ENCODE data around the gene PCCA. TPM values are rescaled to one million over a fixed set of nuclear protein-coding genes. Genes with fewer than 3 reads are reported as not detected.

PCCA gene
- total RNA-seq, 2 experiments from 2014 or later: 7.9 to 8.2 TPM

DNA sequence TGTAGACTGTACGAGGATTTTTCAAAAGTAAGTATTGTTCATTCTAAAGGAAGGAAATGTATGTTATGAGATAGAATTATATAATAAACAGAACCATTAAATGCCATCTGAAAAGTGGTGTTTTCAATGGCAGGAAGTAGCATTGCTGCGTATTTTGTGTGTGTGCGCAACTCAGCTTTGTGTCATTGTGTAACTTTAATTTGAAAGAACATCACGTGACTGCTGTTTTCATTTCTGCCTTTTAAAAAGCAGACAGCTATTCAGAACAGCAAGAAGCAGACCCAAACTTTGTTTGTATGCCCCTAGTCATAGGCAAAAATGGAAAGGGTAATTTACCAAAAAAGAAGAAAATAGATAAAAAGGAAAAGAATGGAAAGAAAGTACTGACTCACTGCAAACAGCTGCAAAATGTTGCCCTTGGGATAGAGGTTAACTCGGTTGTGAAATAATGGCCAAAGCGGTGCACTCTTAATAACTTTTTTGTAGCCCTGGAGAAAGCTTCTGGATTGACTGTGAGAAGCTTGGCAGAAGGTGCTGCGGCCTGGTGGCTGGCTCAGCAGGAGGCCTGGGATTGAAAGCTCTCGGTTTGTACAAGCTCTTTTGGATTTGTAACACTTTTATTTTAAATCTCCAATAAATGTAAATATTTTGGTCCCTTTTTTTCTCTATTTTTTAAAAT lies 402.4 kb downstream of the PCCA start:
- POLR2A ChIA-PET: no interaction called here
- no peaks in the 10 kb centered on the region for H3K9me3 Mint-ChIP-seq
- H3K36me3 Mint-ChIP-seq: peaks cover 1% of the 10 kb centered on the region
- no peaks in the 10 kb centered on the region for H3K4me1 Mint-ChIP-seq (ENCODE audit: low read depth)
- CTCF ChIA-PET: no interaction called here
- intact Hi-C loops (cut with micrococcal nuclease): no loop called here
- no peak overlapping the region for H3K27ac Mint-ChIP-seq
- no peak for DNase-seq
- H3K27me3 Mint-ChIP-seq: no peaks in the 10 kb centered on the region
- no peak overlapping the region for H3K4me3 Mint-ChIP-seq

DNA sequence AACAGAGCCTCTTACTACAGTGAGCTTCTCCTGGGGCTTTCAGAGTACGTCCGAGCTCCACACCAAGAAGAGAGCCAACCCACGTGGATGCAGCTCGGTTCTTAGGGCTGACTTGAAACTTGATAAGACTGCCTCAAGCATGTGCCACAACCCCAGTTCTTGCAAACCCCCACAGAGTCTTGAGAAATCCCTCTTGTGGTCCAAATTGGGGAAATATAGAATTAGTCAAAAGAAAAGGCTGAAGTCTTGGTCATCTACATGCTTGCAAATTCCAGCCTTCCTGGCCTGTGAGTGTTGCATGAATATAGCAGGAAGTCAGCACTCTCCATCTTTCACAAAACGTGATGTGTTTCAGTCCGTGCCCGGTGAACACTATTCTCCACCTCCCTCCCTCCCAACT lies 404.5 kb downstream of the PCCA start:
- no peak overlapping the region for H3K27ac Mint-ChIP-seq
- H3K27me3 Mint-ChIP-seq: peaks cover 1% of the 10 kb centered on the region

DNA sequence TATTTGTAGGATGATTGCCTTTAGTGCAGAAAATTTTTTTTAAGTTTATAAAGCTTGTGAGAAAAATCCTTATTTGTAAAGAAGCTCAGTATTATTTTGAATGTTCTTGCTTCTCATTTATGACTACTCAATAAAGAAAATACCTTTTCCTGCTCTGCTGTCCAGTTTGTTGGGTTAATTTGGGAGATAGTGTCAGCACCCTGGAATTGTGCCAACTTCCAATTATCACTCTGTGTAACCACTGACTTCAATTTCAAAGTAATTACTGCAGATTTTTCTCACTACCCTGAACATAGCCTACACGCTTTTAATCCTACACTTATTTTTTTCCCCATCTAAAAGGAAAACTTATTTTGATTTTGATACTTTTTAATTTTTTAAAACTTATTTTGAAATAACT lies 406.6 kb downstream of the PCCA start:
- POLR2A ChIA-PET: no interaction called here
- Mint-ChIP-seq H3K27ac (no peak overlapping the region), H3K4me3 (no peak overlapping the region), H3K4me1 (ENCODE audit: low read depth) (no peaks in the 10 kb centered on the region), H3K9me3 (no peaks in the 10 kb centered on the region), H3K36me3 (peaks cover 1% of the 10 kb centered on the region), H3K27me3 (peaks cover 1% of the 10 kb centered on the region)
- intact Hi-C loops (cut with micrococcal nuclease): no loop called here
- CTCF ChIA-PET: no interaction called here
- DNase-seq: no peak

More for the DNA sequence above, 404.5 kb downstream of the PCCA start:
- CTCF ChIA-PET: interaction anchor here (0.9 kb wide), 1 partner anchor 22 kb away, joined by 3 read pairs; no protein-coding TSS in a partner anchor
- Mint-ChIP-seq H3K4me3 (no peak overlapping the region), H3K36me3 (peaks cover 1% of the 10 kb centered on the region), H3K9me3 (no peaks in the 10 kb centered on the region), H3K4me1 (ENCODE audit: low read depth) (no peaks in the 10 kb centered on the region)
- DNase-seq: no peak
- intact Hi-C loops (cut with micrococcal nuclease): no loop called here
- POLR2A ChIA-PET: no interaction called here

DNA sequence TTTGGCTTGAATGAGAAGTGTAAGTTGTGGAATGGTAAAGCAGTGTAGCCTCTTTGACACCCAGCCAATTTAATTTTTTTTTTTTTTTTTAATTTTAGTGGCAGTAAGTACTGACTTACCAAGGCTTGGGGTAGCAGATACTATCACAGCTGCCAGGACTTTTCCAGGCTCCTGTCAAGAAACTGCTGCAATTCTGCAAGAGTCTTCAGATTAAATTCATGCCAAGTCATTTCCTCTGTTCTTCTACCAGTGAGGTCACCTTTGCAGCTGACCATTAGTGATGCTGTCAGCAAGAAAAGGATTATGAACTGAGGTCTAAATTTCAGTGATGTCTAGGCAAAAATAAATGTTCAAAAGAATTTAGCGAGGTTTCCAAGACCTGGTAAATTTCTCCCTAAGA lies 408.5 kb downstream of the PCCA start:
- Mint-ChIP-seq H3K4me1 (ENCODE audit: low read depth) (no peaks in the 10 kb centered on the region), H3K4me3 (no peak overlapping the region), H3K27ac (no peak overlapping the region), H3K36me3 (no peaks in the 10 kb centered on the region), H3K9me3 (no peaks in the 10 kb centered on the region), H3K27me3 (peaks cover 2% of the 10 kb centered on the region)
- DNase-seq: no peak
- ChIA-PET POLR2A (no interaction called here), CTCF (no interaction called here)
- intact Hi-C loops (cut with micrococcal nuclease): no loop called here

DNA sequence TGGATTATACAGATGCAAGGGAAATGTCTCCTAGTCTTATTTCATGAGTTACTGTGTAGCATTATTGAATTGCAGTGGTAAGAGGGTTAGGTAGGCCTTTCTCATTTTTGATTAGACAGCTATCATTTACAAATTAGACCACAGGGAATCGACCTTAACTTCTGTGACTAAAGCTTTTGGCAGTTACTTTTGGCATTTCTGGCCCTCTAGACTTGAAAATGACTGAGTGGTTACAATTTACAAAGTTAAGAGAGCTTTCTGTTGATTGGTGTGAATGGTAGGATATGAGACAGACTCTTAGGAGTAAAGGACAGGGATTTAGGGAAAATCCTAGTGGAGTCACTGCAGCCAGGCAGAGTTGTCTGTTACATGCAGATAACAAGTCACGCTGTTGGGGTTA lies 413.6 kb downstream of the PCCA start:
- Mint-ChIP-seq H3K4me3 (no peak overlapping the region), H3K9me3 (no peaks in the 10 kb centered on the region), H3K36me3 (no peaks in the 10 kb centered on the region), H3K27me3 (peaks cover 18% of the 10 kb centered on the region), H3K4me1 (ENCODE audit: low read depth) (peaks cover 22% of the 10 kb centered on the region), H3K27ac (no peak overlapping the region)
- ChIA-PET CTCF (interaction anchor here (1.1 to 2.1 kb wide), 3 partner anchors 12 to 846 kb away, joined by 4 to 6 read pairs (median 5); no protein-coding TSS in a partner anchor), POLR2A (no interaction called here)
- intact Hi-C loops (cut with micrococcal nuclease): loop anchor here (10.0 kb wide), 1 partner anchor 1068 kb away; no protein-coding TSS in a partner anchor
- no peak for DNase-seq

DNA sequence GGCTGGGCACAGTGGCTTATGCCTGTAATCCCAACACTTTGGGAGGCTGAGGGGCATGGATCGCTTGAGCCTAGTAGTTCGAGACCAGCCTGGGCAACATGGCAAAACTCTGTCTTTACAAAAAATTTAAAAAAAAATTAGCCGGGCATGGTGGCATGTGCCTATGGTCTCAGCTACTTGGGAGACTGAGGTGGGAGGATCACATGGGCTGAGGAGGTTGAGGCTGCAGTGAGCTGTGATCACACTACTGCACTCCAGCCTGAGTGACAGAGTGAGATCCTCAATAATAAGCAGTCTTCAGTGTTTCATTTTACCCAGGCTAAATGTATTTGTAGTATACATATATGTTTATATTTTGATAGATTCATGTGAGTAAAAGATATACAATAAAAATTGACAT lies 414.7 kb downstream of the PCCA start:
- Mint-ChIP-seq H3K9me3 (no peaks in the 10 kb centered on the region), H3K36me3 (no peaks in the 10 kb centered on the region), H3K27ac (no peak overlapping the region), H3K4me1 (ENCODE audit: low read depth) (peaks cover 24% of the 10 kb centered on the region), H3K4me3 (no peak overlapping the region), H3K27me3 (peaks cover 20% of the 10 kb centered on the region)
- DNase-seq: no peak
- ChIA-PET POLR2A (no interaction called here), CTCF (interaction anchor here (1.0 to 2.1 kb wide), 3 partner anchors 12 to 847 kb away, joined by 3 to 6 read pairs (median 4); no protein-coding TSS in a partner anchor)
- intact Hi-C loops (cut with micrococcal nuclease): loop anchor here (10.0 kb wide), 1 partner anchor 1069 kb away; no protein-coding TSS in a partner anchor

DNA sequence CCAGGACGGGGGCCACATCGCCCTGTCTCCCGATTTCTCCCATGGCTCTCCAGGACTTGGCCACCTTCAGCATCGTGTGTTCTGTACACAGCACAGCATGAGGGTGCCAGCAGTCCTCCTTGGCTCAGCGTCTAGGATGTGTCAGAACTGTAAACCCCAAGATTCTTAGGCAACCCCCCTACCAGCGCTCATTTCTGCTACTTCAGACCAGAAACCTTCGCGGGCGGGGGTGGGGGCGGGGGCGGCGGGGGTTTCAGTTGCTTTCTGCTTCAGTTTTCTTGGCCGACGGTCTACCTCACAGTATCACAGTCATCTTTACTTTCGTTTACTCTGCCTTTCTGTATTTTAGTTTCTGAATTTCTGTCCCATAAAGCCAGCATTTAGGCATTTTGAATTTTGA lies 417.3 kb downstream of the PCCA start:
- Mint-ChIP-seq H3K4me3 (peak overlapping the region; percentile 40), H3K4me1 (ENCODE audit: low read depth) (peaks cover 24% of the 10 kb centered on the region), H3K36me3 (no peaks in the 10 kb centered on the region), H3K9me3 (no peaks in the 10 kb centered on the region), H3K27me3 (peaks cover 27% of the 10 kb centered on the region), H3K27ac (no peak overlapping the region)
- intact Hi-C loops (cut with micrococcal nuclease): loop anchor here (1.0 to 10.0 kb wide), 7 partner anchors 11 to 1071 kb away; no protein-coding TSS in a partner anchor
- ChIA-PET POLR2A (interaction anchor here (0.9 kb wide), 1 partner anchor 137 kb away, joined by 3 read pairs; no protein-coding TSS in a partner anchor), CTCF (interaction anchor here (0.6 to 1.9 kb wide), 3 partner anchors 9 to 1118 kb away, joined by 3 to 6 read pairs (median 6); no protein-coding TSS in a partner anchor)
- peak; percentile 77 for DNase-seq

DNA sequence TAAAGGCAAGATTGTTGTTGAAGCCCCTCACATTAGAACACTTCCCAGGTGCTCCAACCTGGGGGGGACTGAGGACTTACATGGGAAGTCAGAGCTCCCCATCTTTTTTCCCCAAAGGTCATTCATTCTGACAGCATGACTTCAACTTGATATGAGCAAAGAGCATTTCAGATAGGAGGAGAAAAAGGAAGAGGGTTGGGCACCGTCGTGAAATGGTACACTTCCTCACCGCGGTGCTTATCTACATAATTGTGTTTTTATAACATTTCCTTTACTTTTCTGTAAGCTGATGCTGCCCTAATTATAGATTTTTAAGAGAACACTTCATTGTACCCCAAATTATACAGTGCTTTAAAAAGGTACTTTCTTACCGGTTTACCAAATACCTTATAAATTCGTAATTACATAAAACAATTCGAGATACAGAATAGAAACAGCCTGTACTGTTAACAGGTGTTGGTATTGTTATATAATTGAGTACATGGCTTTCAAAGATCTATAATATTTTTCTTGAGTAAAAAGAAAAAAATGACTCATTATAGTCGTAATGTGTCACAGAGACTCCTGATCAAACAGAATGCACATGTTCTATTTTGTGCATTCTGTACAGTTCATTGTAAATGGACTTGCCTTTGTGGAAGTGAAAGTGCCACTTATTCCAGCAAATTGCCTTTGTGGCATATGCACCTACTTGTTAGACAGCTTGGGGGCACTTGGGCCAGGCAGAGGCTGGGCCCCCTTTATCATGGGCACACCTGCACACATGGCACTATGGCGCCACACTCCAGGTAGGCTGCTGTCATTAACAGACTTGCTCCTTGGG lies 417.9 kb downstream of the PCCA start:
- intact Hi-C loops (cut with micrococcal nuclease): loop anchor here (1.0 to 10.0 kb wide), 8 partner anchors 10 to 1072 kb away; no protein-coding TSS in a partner anchor
- DNase-seq: peak; percentile 18
- peak overlapping the region; percentile 36 for H3K4me3 Mint-ChIP-seq
- no peaks in the 10 kb centered on the region for H3K9me3 Mint-ChIP-seq
- peaks cover 24% of the 10 kb centered on the region for H3K4me1 Mint-ChIP-seq (ENCODE audit: low read depth)
- H3K27me3 Mint-ChIP-seq: peaks cover 27% of the 10 kb centered on the region
- ChIA-PET POLR2A (no interaction called here), CTCF (interaction anchor here (0.5 to 1.9 kb wide), 4 partner anchors 8 to 1119 kb away, joined by 3 to 6 read pairs (median 4); no protein-coding TSS in a partner anchor)
- H3K36me3 Mint-ChIP-seq: no peaks in the 10 kb centered on the region
- H3K27ac Mint-ChIP-seq: no peak overlapping the region

DNA sequence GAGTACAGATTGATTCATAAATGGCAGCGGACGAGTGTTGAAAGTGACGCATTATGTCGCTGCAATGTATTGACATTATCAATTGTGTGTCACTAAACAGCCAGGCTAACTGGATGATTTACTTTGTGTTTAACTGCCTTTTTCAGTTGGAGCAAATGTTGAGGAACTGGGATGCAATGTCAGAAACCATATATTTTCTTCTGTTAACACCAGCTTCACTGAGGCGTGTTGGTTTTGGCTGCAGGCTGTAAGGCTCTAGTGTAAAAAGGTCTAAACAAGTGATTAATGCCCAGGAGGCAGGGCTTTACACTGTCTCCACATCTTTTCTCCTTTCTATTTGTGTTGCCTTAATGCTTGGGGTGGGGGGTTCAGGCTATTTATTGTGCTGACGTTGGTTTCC lies 419.6 kb downstream of the PCCA start:
- H3K27me3 Mint-ChIP-seq: peaks cover 27% of the 10 kb centered on the region
- intact Hi-C loops (cut with micrococcal nuclease): loop anchor here (10.0 kb wide), 1 partner anchor 1074 kb away; no protein-coding TSS in a partner anchor

DNA sequence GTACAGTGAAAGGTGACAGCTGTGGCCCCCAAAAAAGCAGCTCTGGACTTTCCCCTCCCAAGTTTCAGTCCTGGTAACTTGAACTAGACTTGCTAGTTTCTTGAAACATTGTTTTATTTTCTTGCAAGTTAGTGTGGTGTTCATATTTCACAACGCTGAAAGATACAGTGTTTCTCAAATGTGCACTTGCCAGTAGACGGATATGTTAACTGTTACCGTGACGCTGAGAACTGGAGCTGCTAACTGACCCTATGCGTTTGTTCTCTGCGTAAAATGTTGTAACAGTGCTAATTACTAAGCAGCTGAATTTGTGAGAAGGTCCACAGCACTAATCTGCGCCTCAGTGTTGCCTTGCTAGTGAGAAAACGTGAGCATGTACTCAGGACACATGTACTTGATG lies 420.1 kb downstream of the PCCA start:
- H3K4me1 Mint-ChIP-seq (ENCODE audit: low read depth): peaks cover 24% of the 10 kb centered on the region
- no peaks in the 10 kb centered on the region for H3K36me3 Mint-ChIP-seq
- intact Hi-C loops (cut with micrococcal nuclease): loop anchor here (10.0 kb wide), 1 partner anchor 1074 kb away; no protein-coding TSS in a partner anchor
- H3K27me3 Mint-ChIP-seq: peaks cover 27% of the 10 kb centered on the region
- CTCF ChIA-PET: interaction anchor here (0.5 to 0.6 kb wide), 2 partner anchors 343 to 565 kb away, joined by 3 to 4 read pairs; no protein-coding TSS in a partner anchor
- no peak overlapping the region for H3K27ac Mint-ChIP-seq
- DNase-seq: no peak
- no peaks in the 10 kb centered on the region for H3K9me3 Mint-ChIP-seq
- no peak overlapping the region for H3K4me3 Mint-ChIP-seq
- POLR2A ChIA-PET: no interaction called here

More for the DNA sequence above, 419.6 kb downstream of the PCCA start:
- Mint-ChIP-seq H3K27ac (no peak overlapping the region), H3K36me3 (no peaks in the 10 kb centered on the region), H3K4me3 (no peak overlapping the region), H3K9me3 (no peaks in the 10 kb centered on the region), H3K4me1 (ENCODE audit: low read depth) (peaks cover 24% of the 10 kb centered on the region)
- POLR2A ChIA-PET: no interaction called here
- CTCF ChIA-PET: interaction anchor here (0.6 kb wide), 1 partner anchor 343 kb away, joined by 3 read pairs; no protein-coding TSS in a partner anchor
- DNase-seq: no peak

DNA sequence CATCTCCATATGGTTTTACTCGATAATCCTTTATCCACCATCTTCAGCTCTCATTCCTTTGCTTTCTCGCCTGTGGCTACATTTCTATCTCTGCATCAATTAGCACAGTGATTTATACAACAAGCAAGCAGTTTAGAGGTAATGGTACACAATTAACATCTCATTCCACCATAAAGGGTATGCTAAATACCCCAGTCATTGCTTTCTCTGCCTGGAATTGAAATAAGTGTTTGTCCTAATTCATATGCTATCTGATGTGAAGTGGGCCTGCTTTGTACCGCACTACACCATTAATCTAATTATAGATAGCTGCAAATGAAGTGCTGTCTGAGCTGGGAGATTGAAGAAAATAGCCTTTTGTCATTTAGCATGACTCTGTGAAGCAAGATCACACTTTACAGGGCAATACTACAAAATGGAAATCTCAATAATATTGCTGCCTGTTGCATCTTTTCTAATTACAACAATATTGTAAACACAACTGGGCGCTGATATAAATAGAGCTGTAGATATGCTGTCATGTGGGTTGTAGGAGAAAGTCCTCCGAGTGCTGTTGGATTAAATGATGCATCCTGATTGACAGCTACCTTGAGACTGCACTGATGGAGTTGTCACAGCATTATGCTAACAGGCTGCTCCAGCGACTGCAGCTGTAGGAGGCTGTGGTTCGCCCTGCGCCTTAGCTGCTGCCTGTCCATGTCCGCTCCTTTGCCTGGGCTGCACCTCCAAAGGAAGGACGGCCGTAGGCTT lies 421.5 kb downstream of the PCCA start:
- Mint-ChIP-seq H3K4me3 (no peak overlapping the region), H3K27me3 (peaks cover 17% of the 10 kb centered on the region), H3K4me1 (ENCODE audit: low read depth) (peaks cover 28% of the 10 kb centered on the region), H3K27ac (no peak overlapping the region), H3K9me3 (no peaks in the 10 kb centered on the region), H3K36me3 (no peaks in the 10 kb centered on the region)
- ChIA-PET POLR2A (no interaction called here), CTCF (interaction anchor here (1.0 to 1.2 kb wide), 2 partner anchors 594 to 854 kb away, joined by 4 to 5 read pairs; no protein-coding TSS in a partner anchor)
- DNase-seq: no peak
- intact Hi-C loops (cut with micrococcal nuclease): loop anchor here (10.0 kb wide), 1 partner anchor 526 kb away; the partner anchor contains the start of gene ZIC2

All from activated CD4-positive, alpha-beta memory T cell treated with anti-CD3 and anti-CD28 coated beads for 36 hours (primary cell).